ENCODE measurements around the gene ERN1.

ERN1 gene

GRCh38 chr17:63993368-63993985, 136.5 kb downstream of the ERN1 start:
- no peak for DNase-seq (ENCODE audit: low read depth)
- no peak overlapping the region for H3K4me3 ChIP-seq (ENCODE audit: low read depth, low read length)
- no peak for TF ChIP-seq POLR2A (IDR thresholded peaks at IDR 0.05; ENCODE audit: extremely low read depth, insufficient read length)
- TF ChIP-seq MYC (IDR thresholded peaks at IDR 0.05; ENCODE audit: low read depth, low read length): no peak
- TF ChIP-seq MAX (IDR thresholded peaks at IDR 0.05; ENCODE audit: low read depth, low read length): no peak
- TF ChIP-seq, protein P1, sequence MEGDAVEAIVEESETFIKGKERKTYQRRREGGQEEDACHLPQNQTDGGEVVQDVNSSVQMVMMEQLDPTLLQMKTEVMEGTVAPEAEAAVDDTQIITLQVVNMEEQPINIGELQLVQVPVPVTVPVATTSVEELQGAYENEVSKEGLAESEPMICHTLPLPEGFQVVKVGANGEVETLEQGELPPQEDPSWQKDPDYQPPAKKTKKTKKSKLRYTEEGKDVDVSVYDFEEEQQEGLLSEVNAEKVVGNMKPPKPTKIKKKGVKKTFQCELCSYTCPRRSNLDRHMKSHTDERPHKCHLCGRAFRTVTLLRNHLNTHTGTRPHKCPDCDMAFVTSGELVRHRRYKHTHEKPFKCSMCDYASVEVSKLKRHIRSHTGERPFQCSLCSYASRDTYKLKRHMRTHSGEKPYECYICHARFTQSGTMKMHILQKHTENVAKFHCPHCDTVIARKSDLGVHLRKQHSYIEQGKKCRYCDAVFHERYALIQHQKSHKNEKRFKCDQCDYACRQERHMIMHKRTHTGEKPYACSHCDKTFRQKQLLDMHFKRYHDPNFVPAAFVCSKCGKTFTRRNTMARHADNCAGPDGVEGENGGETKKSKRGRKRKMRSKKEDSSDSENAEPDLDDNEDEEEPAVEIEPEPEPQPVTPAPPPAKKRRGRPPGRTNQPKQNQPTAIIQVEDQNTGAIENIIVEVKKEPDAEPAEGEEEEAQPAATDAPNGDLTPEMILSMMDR (IDR thresholded peaks at IDR 0.05; ENCODE audit: low read depth, low read length): no peak

- TF ChIP-seq POLR2A (IDR thresholded peaks at IDR 0.05; ENCODE audit: extremely low read depth, insufficient read length): no peak
- TF ChIP-seq, protein P1 (IDR thresholded peaks at IDR 0.05; ENCODE audit: low read depth, low read length): no peak
- TF ChIP-seq MYC (IDR thresholded peaks at IDR 0.05; ENCODE audit: low read depth, low read length): no peak
- TF ChIP-seq MAX (IDR thresholded peaks at IDR 0.05; ENCODE audit: low read depth, low read length): no peak
- no peak overlapping the region for H3K4me3 ChIP-seq (ENCODE audit: low read depth, low read length)
- DNase-seq (ENCODE audit: low read depth): no peak
Observed at GRCh38 chr17:63991611-63992010, 138.3 kb downstream of the ERN1 start.

GRCh38 chr17:63989622-63990345, 140.2 kb downstream of the ERN1 start:
- no peak overlapping the region for H3K4me3 ChIP-seq (ENCODE audit: low read depth, low read length)
- TF ChIP-seq MYC (IDR thresholded peaks at IDR 0.05; ENCODE audit: low read depth, low read length): no peak
- TF ChIP-seq POLR2A (IDR thresholded peaks at IDR 0.05; ENCODE audit: extremely low read depth, insufficient read length): no peak
- no peak for TF ChIP-seq MAX (IDR thresholded peaks at IDR 0.05; ENCODE audit: low read depth, low read length)
- TF ChIP-seq, protein P1 (IDR thresholded peaks at IDR 0.05; ENCODE audit: low read depth, low read length): no peak
- DNase-seq (ENCODE audit: low read depth): no peak

All from NB4 (cell line).